GM12864 (cell line): ENCODE data around the gene HS3ST3A1.

Experiments
- DNase-seq: peaks from one replicate; pipeline ENCODE4 v3.0.0-alpha.2; 2011; ENCODE audit warnings: low read depth
- H3K4me3 ChIP-seq: 2 replicates; pipeline ENCODE4 v1.5.1; 2011; ENCODE audit warnings: mild to moderate bottlenecking, low read depth, low read length, control low read depth
- CTCF ChIP-seq: IDR thresholded peaks from 2 replicates; pipeline ENCODE4 v1.5.1; 2011; ENCODE audit warnings: low read depth, mild to moderate bottlenecking, moderate library complexity, low read length, control low read depth, inconsistent platforms; ENCODE audit errors: missing control alignments

Gene HS3ST3A1

DNA sequence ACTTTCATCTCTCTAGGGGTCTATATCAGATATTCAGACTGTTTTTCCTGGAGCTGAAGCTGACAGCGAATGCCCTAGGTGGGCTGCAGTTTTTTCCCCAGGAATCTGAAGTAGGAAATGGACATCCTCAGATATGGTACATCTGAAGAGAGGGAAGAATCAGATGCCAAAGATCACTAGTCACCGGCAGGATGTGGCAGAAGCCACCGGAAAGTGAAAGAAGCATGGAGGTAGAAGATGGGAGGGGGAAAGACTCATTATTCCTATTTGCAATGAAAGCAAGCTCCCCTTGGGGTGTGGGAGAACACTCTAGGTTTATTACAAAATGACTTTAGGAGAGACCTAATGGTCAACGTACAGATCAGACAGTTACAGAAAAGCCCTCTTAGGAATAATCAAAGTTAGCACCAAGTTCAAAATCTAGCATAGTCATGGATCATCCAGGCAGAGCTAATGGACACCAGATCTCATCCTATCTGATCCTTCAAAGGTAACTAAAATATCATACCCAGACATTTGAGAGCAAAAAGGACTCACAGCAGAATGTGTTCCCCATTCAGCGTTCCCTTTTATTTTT, 110.7 kb downstream of the HS3ST3A1 start:
- TF ChIP-seq CTCF: no peak

DNA sequence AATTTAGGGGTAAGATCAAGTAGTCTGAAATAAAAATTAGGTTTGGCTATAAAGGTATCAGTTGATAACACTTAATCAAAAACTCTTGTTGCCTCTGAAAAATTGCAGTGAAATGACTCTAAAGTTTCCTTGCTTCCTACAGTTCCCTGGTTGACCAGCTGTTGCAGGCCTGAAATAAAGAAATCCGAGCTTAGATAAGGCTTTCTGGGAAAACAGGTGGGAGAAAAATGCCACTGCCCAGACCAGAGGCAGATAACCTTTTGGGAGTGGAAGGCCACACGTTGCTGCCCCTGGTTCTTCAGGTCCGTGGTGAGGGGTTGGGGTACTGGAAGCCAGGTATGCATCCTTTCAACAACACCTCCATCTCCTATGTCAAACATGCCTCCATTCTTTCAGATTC, 111.3 kb downstream of the HS3ST3A1 start:
- no peak for TF ChIP-seq CTCF
- no peak for DNase-seq
- no peak overlapping the region for H3K4me3 ChIP-seq

More for the DNA sequence above, 110.7 kb downstream of the HS3ST3A1 start:
- no peak for DNase-seq
- no peak overlapping the region for H3K4me3 ChIP-seq

- no peak overlapping the region for H3K4me3 ChIP-seq
- DNase-seq: no peak
- TF ChIP-seq CTCF: no peak
Observed at GRCh38 chr17:13485327-13485726, 116.4 kb downstream of the HS3ST3A1 start.

DNA sequence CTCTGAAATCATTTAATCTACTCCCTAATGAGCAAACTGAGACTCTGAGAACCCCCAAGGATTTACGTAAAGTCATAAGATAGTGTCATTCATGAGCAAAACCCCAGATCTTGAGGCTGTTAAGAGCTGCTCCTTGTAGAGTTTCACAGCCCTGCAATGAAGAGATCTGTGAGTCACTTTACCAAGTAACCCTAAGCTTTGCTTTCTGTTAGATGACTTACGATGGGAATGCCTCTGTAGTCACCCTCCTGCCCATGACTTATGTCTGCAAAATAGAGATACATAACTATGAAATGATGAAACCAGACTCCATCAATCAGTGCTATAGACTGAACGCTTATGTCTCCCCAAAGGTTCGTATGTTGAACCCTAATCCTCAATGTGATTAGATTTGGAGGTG, 117.7 kb downstream of the HS3ST3A1 start:
- H3K4me3 ChIP-seq: no peak overlapping the region
- TF ChIP-seq CTCF: no peak
- DNase-seq: no peak

DNA sequence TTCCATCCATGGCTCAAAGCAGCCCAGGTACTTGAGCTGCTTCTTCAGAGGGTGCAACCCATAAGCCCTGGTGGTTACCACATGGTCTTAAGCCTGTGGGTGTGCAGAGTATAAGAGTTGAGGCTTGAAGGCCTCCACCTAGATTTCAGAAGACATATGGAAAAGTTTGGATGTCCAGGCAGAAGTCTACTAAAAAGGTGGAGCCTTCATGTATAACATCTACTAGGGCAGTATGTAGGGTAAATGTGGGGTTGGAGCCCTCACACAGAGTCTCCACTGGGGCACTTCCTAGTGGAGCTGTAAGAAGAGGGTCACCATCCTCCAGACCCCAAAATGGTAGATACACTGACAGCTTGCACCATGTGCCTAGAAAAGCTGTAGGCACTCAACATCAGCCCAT, 120.9 kb downstream of the HS3ST3A1 start:
- DNase-seq: no peak
- TF ChIP-seq CTCF: no peak
- H3K4me3 ChIP-seq: no peak overlapping the region

DNA sequence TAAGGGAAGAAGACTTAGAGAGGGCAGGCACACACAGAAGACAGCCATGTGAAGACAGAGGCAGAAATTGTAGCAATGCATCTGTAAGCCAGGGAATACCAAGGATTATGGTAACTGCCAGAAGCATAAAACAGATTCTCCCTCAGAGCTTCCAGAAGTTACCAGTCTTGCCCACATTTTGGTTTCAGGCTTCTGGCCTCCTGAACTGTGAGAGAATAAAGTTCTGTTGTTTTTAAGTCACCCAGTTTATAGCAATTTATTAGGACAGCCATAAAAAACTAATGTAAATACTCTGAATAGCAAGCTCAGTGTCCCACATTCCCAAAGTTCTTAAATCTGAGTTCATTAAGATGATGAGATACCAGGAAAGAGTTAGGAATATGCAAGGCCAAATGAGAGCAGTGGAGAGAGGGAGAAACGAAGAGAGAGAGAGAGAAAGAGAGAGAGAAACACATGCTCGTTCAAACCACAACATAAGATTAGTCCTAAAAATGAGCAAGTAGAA, 123.4 kb downstream of the HS3ST3A1 start:
- H3K4me3 ChIP-seq: no peak overlapping the region
- no peak for DNase-seq
- no peak for TF ChIP-seq CTCF

- DNase-seq: no peak
Observed at GRCh38 chr17:13477180-13477611, 124.5 kb downstream of the HS3ST3A1 start.

More at GRCh38 chr17:13477180-13477611, 124.5 kb downstream of the HS3ST3A1 start:
- TF ChIP-seq CTCF: no peak
- no peak overlapping the region for H3K4me3 ChIP-seq
